Left ventricle myocardium inferior (tissue), 1 donor: ENCODE measurements around the gene LRRC3B. TPM values are rescaled to one million over a fixed set of nuclear protein-coding genes. Genes with fewer than 3 reads are reported as not detected.

ENCODE experiments used
- DNase-seq: peaks from one replicate; pipeline ENCODE4 v3.0.0-alpha.2; 2020
- H3K27ac ChIP-seq: fragments of 200-600 bp; replicated peaks from 2 replicates; pipeline ENCODE4 v1.8.0; 2021
- H3K27me3 ChIP-seq: fragments of 200-600 bp; 2 replicates; pipeline ENCODE4 v1.8.0; 2021; ENCODE audit warnings: low read depth
- H3K36me3 ChIP-seq: fragments of 200-600 bp; 2 replicates; pipeline ENCODE4 v1.8.0; 2021
- H3K4me1 ChIP-seq: fragments of 200-600 bp; 2 replicates; pipeline ENCODE4 v1.8.0; 2021
- H3K4me3 ChIP-seq: fragments of 200-600 bp; 2 replicates; pipeline ENCODE4 v1.8.0; 2021; ENCODE audit warnings: mild to moderate bottlenecking, moderate library complexity
- H3K9me3 ChIP-seq: fragments of 200-600 bp; replicated peaks from 2 replicates; pipeline ENCODE4 v1.8.0; 2021
- intact Hi-C: fragments of 100-400 bp; cut with micrococcal nuclease; formaldehyde crosslinking; loops from one replicate; pipeline ENCODE4 v1.11.0; 2022
- total RNA-seq: library from RNA; stranded (reverse); fragmentation: NEBNext Ultra II Directional; extraction: Animal tissue kit (Norgen Biotek cat#: 25700); gene quantifications from one replicate; pipeline ENCODE4 v1.2.1, GENCODE V29; 2021
- TF ChIP-seq, protein P1 (sequence below): fragments of 200-600 bp; IDR thresholded peaks from 2 replicates; pipeline ENCODE4 v1.8.0; 2021; ENCODE audit warnings: antibody characterized with exemption, mild to moderate bottlenecking, borderline replicate concordance
- donor health status: DM: no; HTN: yes; CAD: no; lungs with severe emphysema.

The LRRC3B gene
- total RNA-seq, 1 donor from 2014 or later, result 0.55 TPM

DNA sequence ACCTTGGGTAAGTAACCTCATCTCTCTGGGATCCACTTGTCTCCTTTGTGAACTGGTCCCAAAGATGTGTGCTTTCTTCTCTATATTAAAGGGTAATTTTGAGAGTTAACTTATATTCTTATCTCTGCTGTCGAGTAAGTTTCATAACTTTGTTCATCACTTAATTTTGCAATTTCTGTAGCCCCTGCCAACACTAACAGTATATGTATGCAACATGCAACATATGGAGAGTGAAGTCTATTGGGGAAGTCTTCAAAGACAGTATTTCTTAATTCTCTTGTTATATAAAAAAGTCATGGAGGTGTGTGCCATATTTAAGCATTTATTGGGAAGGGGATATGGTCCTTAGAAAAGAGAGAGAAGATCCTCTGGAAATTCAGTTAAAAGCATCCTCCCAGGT lies 85.9 kb downstream of the LRRC3B start:
- no peak for DNase-seq

GRCh38 chr3:26712211-26713026 lies 89.8 kb downstream of the LRRC3B start:
- H3K9me3 ChIP-seq, result no peaks in the 10 kb centered on the region
- TF ChIP-seq, protein P1, sequence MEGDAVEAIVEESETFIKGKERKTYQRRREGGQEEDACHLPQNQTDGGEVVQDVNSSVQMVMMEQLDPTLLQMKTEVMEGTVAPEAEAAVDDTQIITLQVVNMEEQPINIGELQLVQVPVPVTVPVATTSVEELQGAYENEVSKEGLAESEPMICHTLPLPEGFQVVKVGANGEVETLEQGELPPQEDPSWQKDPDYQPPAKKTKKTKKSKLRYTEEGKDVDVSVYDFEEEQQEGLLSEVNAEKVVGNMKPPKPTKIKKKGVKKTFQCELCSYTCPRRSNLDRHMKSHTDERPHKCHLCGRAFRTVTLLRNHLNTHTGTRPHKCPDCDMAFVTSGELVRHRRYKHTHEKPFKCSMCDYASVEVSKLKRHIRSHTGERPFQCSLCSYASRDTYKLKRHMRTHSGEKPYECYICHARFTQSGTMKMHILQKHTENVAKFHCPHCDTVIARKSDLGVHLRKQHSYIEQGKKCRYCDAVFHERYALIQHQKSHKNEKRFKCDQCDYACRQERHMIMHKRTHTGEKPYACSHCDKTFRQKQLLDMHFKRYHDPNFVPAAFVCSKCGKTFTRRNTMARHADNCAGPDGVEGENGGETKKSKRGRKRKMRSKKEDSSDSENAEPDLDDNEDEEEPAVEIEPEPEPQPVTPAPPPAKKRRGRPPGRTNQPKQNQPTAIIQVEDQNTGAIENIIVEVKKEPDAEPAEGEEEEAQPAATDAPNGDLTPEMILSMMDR, result peak; percentile 80
- no peak for DNase-seq
- H3K36me3 ChIP-seq, result no peaks in the 10 kb centered on the region
- no peak overlapping the region for H3K27ac ChIP-seq
- H3K4me3 ChIP-seq, result no peak overlapping the region
- intact Hi-C loops, result loop anchor here (5.0 to 10.0 kb wide), 2 partner anchors 808 to 1065 kb away; no protein-coding TSS in a partner anchor
- no peaks in the 10 kb centered on the region for H3K27me3 ChIP-seq
- H3K4me1 ChIP-seq, result no peaks in the 10 kb centered on the region

More for the DNA sequence above, 85.9 kb downstream of the LRRC3B start:
- Histone ChIP-seq H3K9me3 (no peaks in the 10 kb centered on the region), H3K36me3 (no peaks in the 10 kb centered on the region), H3K4me3 (no peak overlapping the region), H3K4me1 (no peaks in the 10 kb centered on the region), H3K27me3 (no peaks in the 10 kb centered on the region), H3K27ac (no peak overlapping the region)
- TF ChIP-seq, protein P1, result no peak
- intact Hi-C loops, result no loop called here

DNA sequence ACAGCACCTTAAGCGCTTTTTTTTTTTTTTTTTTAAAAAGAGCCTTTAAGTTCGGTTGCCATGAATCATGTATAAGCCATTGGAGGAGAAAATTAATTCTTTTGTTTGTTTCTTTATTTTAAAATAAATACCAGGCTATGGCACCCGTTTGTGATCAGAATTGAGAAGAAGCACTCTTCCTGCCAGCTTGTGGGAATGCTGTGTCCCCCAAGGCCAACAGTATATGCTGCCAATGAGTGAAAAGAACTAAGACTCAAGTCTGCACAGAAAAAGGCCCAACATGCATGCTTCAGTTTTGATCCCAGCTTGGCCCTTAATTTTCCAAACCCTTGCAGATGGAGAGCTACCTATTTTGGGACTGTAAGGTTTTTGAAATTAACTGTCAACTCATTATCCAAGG lies 90.5 kb downstream of the LRRC3B start:
- intact Hi-C loops, result loop anchor here (5.0 to 10.0 kb wide), 2 partner anchors 808 to 1066 kb away; no protein-coding TSS in a partner anchor
- Histone ChIP-seq H3K27me3 (no peaks in the 10 kb centered on the region), H3K4me3 (no peak overlapping the region), H3K4me1 (no peaks in the 10 kb centered on the region), H3K9me3 (no peaks in the 10 kb centered on the region), H3K36me3 (no peaks in the 10 kb centered on the region), H3K27ac (no peak overlapping the region)
- TF ChIP-seq, protein P1, result no peak
- DNase-seq, result no peak

- DNase-seq, result no peak
- no peaks in the 10 kb centered on the region for H3K9me3 ChIP-seq
- no peaks in the 10 kb centered on the region for H3K4me1 ChIP-seq
- TF ChIP-seq, protein P1, result no peak
- no peak overlapping the region for H3K4me3 ChIP-seq
- H3K27ac ChIP-seq, result no peak overlapping the region
- intact Hi-C loops, result loop anchor here (5.0 to 10.0 kb wide), 2 partner anchors 810 to 1067 kb away; no protein-coding TSS in a partner anchor
- no peaks in the 10 kb centered on the region for H3K27me3 ChIP-seq
- no peaks in the 10 kb centered on the region for H3K36me3 ChIP-seq
These were observed 91.9 kb downstream of the LRRC3B start for GRCh38 chr3:26714485-26714884.

DNA sequence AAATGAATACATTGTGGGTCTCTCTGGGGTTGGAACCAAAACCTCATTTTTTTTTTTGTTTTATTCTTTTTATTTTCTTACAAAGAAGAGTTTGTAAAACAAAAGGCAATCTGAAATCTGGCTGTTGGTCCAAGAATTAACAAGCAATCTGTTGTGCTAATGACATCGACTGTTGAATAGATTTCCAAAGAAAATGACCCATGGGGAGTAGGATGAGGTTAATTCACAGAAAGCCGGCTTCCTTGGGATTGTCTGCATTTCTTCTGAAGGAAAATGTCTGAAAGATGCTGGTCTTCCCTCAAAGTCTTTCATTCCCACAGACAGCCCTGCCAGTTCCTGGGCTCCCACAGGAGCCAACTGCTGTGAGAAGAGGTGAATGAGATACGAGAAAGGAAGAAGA lies 92.9 kb downstream of the LRRC3B start:
- no peaks in the 10 kb centered on the region for H3K4me1 ChIP-seq
- no peaks in the 10 kb centered on the region for H3K27me3 ChIP-seq
- H3K4me3 ChIP-seq, result no peak overlapping the region
- no peaks in the 10 kb centered on the region for H3K36me3 ChIP-seq
- no peak overlapping the region for H3K27ac ChIP-seq
- no peak for DNase-seq
- TF ChIP-seq, protein P1, result no peak
- intact Hi-C loops, result loop anchor here (10.0 kb wide), 1 partner anchor 811 kb away; no protein-coding TSS in a partner anchor
- no peaks in the 10 kb centered on the region for H3K9me3 ChIP-seq
